Measurements from ENCODE around the gene SSH3.

DNA sequence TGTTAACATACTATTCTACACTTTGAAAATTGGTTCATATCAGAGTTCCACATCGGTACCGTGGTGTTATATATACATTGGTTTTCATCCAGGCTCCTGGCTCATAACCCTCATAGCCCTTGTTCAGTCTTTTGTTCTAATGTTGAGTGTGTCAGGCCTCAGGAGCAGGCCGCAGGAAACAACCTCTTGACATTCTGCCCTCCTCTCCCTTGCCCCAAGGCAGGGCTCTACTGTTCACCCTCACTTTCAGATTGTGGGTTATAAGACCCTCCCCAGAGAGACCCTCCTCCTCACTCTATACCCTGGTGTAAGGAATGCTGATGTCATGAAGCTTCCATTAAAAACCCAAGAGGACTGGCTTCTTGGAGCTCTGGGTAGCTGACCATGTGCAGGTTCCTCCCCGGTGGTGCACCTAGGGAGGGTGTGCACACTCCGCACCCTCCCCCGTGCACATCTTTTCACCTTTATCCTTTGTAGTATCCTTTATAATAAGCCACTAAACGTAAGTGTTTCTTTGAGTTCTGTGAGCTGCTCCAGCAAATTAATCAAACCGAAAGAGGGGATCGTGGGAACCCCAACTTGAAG, 12.1 kb downstream of the SSH3 start:
- TF ChIP-seq, protein P1, sequence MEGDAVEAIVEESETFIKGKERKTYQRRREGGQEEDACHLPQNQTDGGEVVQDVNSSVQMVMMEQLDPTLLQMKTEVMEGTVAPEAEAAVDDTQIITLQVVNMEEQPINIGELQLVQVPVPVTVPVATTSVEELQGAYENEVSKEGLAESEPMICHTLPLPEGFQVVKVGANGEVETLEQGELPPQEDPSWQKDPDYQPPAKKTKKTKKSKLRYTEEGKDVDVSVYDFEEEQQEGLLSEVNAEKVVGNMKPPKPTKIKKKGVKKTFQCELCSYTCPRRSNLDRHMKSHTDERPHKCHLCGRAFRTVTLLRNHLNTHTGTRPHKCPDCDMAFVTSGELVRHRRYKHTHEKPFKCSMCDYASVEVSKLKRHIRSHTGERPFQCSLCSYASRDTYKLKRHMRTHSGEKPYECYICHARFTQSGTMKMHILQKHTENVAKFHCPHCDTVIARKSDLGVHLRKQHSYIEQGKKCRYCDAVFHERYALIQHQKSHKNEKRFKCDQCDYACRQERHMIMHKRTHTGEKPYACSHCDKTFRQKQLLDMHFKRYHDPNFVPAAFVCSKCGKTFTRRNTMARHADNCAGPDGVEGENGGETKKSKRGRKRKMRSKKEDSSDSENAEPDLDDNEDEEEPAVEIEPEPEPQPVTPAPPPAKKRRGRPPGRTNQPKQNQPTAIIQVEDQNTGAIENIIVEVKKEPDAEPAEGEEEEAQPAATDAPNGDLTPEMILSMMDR (IDR thresholded peaks at IDR 0.05; ENCODE audit: insufficient read depth, low read length, poor library complexity, severe bottlenecking), result no peak
- TF ChIP-seq EZH2phosphoT487 (conservative IDR thresholded peaks at IDR 0.05; ENCODE audit: low read length), result no peak

All from SU-DHL-6 (cell line).